Loucy (cell line): ENCODE results near the gene CDH13.

Experiments
- H2AFZ ChIP-seq: fragments of 200-600 bp; sonication (generic); 2 replicates; pipeline ENCODE4 v1.6.0; 2016; ENCODE audit warnings: antibody characterized with exemption, mild to moderate bottlenecking, low read length, moderate library complexity
- H3F3A ChIP-seq: fragments of 200-600 bp; 2 replicates; pipeline ENCODE4 v1.6.0; 2016; ENCODE audit warnings: antibody characterized with exemption, low read depth, mild to moderate bottlenecking
- H3K27me3 ChIP-seq: fragments of 200-600 bp; sonication (generic); 2 replicates; pipeline ENCODE4 v1.6.1; 2014; ENCODE audit warnings: low read length, mild to moderate bottlenecking; ENCODE audit not compliant: insufficient read depth, poor library complexity, severe bottlenecking
- H3K36me3 ChIP-seq: fragments of 200-600 bp; sonication (generic); 2 replicates; pipeline ENCODE4 v1.6.1; 2016; ENCODE audit warnings: low read length; ENCODE audit not compliant: insufficient read depth
- H3K4me1 ChIP-seq: fragments of 200-600 bp; sonication (generic); 2 replicates; pipeline ENCODE4 v1.5.1; 2014; ENCODE audit warnings: low read length, mild to moderate bottlenecking; ENCODE audit not compliant: insufficient read depth, poor library complexity, severe bottlenecking
- H3K4me2 ChIP-seq: fragments of 200-600 bp; sonication (generic); 2 replicates; pipeline ENCODE4 v1.6.0; 2014; ENCODE audit warnings: antibody characterized with exemption, low read length, low read depth, mild to moderate bottlenecking; ENCODE audit not compliant: poor library complexity, severe bottlenecking
- H3K4me3 ChIP-seq: fragments of 200-600 bp; sonication (generic); 2 replicates; pipeline ENCODE4 v1.5.1; 2014; ENCODE audit warnings: low read length, mild to moderate bottlenecking, mixed read lengths; ENCODE audit not compliant: poor library complexity, severe bottlenecking
- H3K79me2 ChIP-seq: fragments of 200-600 bp; sonication (generic); 2 replicates; pipeline ENCODE4 v1.6.1; 2014; ENCODE audit warnings: low read length; ENCODE audit not compliant: insufficient read depth
- H3K9ac ChIP-seq: fragments of 200-600 bp; sonication (generic); 2 replicates; pipeline ENCODE4 v1.6.0; 2014; ENCODE audit warnings: mild to moderate bottlenecking, low read depth, low read length, moderate library complexity; ENCODE audit not compliant: poor library complexity, severe bottlenecking
- H3K9me2 ChIP-seq: fragments of 200-600 bp; sonication (generic); replicated peaks from 2 replicates; pipeline ENCODE4 v1.6.1; 2016; ENCODE audit warnings: low read depth, low read length, mixed read lengths
- H3K9me3 ChIP-seq: fragments of 200-600 bp; sonication (generic); 2 replicates; pipeline ENCODE4 v1.6.1; 2014; ENCODE audit warnings: mild to moderate bottlenecking, antibody characterized with exemption, low read length, low read depth; ENCODE audit not compliant: insufficient read depth
- H4K20me1 ChIP-seq: fragments of 200-600 bp; sonication (generic); 2 replicates; pipeline ENCODE4 v1.6.0; 2014; ENCODE audit warnings: antibody characterized with exemption, low read length, mild to moderate bottlenecking; ENCODE audit not compliant: insufficient read depth, poor library complexity, severe bottlenecking
- EZH2phosphoT487 ChIP-seq: fragments of 200-600 bp; IDR thresholded peaks from 2 replicates; pipeline ENCODE4 v1.6.1; 2018; ENCODE audit warnings: antibody characterized with exemption, mild to moderate bottlenecking, moderate library complexity, borderline replicate concordance
- TF ChIP-seq, protein P1 (sequence below): fragments of 200-600 bp; sonication (generic); conservative IDR thresholded peaks from 2 replicates; pipeline ENCODE4 v1.5.1; 2014; ENCODE audit warnings: mild to moderate bottlenecking, antibody characterized with exemption, low read length

CDH13 gene

DNA sequence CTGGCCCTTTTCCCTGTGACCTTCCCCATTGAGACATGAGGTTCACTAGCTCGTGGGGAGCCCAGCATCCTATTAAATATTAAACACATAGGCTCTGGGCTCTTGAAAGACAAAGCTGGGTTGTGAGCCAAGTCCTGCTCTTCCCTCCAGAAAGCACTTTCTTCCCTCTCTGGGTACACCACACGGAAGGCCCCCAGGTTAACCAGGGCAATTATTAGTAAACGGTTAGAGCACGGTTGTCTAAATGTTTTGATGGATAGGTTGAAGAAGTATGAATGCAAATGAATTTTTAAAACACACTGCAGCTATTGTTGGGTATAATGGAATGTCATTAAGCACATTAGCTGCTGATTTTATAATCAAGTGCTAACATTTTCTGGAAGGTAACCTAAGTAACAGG is 32.7 kb upstream of the CDH13 start:
- no peaks in the 10 kb centered on the region for H3K9me2 ChIP-seq
- H2AFZ ChIP-seq, result no peak overlapping the region
- TF ChIP-seq, protein P1, sequence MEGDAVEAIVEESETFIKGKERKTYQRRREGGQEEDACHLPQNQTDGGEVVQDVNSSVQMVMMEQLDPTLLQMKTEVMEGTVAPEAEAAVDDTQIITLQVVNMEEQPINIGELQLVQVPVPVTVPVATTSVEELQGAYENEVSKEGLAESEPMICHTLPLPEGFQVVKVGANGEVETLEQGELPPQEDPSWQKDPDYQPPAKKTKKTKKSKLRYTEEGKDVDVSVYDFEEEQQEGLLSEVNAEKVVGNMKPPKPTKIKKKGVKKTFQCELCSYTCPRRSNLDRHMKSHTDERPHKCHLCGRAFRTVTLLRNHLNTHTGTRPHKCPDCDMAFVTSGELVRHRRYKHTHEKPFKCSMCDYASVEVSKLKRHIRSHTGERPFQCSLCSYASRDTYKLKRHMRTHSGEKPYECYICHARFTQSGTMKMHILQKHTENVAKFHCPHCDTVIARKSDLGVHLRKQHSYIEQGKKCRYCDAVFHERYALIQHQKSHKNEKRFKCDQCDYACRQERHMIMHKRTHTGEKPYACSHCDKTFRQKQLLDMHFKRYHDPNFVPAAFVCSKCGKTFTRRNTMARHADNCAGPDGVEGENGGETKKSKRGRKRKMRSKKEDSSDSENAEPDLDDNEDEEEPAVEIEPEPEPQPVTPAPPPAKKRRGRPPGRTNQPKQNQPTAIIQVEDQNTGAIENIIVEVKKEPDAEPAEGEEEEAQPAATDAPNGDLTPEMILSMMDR, result no peak
- TF ChIP-seq EZH2phosphoT487, result no peak
- no peaks in the 10 kb centered on the region for H3K27me3 ChIP-seq
- H3K36me3 ChIP-seq, result no peaks in the 10 kb centered on the region
- H3K9ac ChIP-seq, result no peak overlapping the region
- no peaks in the 10 kb centered on the region for H3F3A ChIP-seq
- no peaks in the 10 kb centered on the region for H4K20me1 ChIP-seq
- H3K9me3 ChIP-seq, result no peaks in the 10 kb centered on the region
- H3K4me1 ChIP-seq, result no peaks in the 10 kb centered on the region
- H3K79me2 ChIP-seq, result no peaks in the 10 kb centered on the region
- no peak overlapping the region for H3K4me2 ChIP-seq
- H3K4me3 ChIP-seq, result no peak overlapping the region

DNA sequence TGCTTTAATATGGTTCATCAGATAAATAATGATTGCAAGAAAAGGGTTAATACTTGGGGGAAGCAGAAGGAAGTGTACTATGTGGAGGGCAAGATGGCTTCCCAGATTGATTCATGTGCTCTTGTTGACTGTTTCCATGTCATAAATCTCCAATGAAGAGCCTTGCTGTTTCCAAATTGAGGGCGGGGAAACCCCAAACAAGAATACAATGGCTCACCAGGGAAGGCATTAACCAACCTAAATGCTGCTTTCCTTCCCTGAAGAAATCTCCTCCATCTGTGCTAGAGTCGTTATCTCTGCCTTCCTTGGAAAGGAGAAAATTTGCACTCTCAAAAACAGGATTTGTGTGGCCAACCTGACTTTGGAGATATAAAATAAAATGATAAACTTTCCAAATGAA is 28.0 kb upstream of the CDH13 start:
- Histone ChIP-seq H3F3A (no peaks in the 10 kb centered on the region), H3K4me3 (no peak overlapping the region), H2AFZ (no peak overlapping the region), H3K9ac (no peak overlapping the region), H3K9me2 (no peaks in the 10 kb centered on the region), H3K4me2 (no peak overlapping the region), H4K20me1 (no peaks in the 10 kb centered on the region), H3K79me2 (no peaks in the 10 kb centered on the region), H3K9me3 (no peaks in the 10 kb centered on the region), H3K36me3 (no peaks in the 10 kb centered on the region), H3K27me3 (no peaks in the 10 kb centered on the region), H3K4me1 (no peaks in the 10 kb centered on the region)
- TF ChIP-seq EZH2phosphoT487, result no peak
- TF ChIP-seq, protein P1, result no peak

DNA sequence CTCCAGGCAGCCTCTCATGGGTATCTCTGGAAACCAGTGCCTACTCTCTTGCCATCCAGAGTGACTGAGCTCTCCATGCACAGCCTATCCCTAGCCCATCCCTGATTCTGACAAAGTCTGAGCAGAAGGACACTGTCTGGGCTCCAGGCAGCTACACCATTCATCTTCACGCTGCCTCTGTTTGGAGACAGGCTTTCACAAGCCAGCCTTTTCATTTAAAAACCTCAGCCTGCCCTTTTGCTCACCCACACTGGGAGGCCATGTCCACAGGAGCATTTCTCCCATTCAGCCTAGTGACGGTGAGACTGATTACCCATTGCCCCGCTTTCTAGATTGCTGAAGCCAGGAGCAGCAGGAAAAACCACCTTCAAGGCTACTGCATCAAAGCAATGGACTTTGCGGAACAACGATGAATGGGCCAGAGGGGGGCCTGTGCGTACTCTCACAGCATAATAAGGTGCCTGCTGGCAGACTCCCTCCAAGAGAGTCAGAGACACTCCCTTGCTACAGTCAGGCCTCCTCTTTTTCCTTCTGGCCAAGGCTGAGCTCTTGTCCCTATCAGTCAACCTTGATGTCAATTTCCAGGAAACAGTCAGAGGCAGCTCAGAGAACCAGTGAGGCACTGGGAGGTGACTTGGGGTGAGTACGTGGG is 24.7 kb upstream of the CDH13 start:
- H3F3A ChIP-seq, result no peaks in the 10 kb centered on the region
- TF ChIP-seq, protein P1, result no peak
- TF ChIP-seq EZH2phosphoT487, result no peak
- H3K4me1 ChIP-seq, result no peaks in the 10 kb centered on the region
- no peaks in the 10 kb centered on the region for H3K36me3 ChIP-seq
- no peak overlapping the region for H2AFZ ChIP-seq
- no peak overlapping the region for H3K9ac ChIP-seq
- H3K79me2 ChIP-seq, result no peaks in the 10 kb centered on the region
- H3K4me3 ChIP-seq, result no peak overlapping the region
- H3K9me2 ChIP-seq, result no peaks in the 10 kb centered on the region
- no peak overlapping the region for H3K4me2 ChIP-seq
- H4K20me1 ChIP-seq, result no peaks in the 10 kb centered on the region
- no peaks in the 10 kb centered on the region for H3K27me3 ChIP-seq
- no peaks in the 10 kb centered on the region for H3K9me3 ChIP-seq
